GM12875 (cell line): Measurements from ENCODE around the gene SERPINB8.

Experiments
- H3K4me3 ChIP-seq: one replicate; pipeline ENCODE4 v1.5.1; 2011; ENCODE audit warnings: low read depth, low read length, control low read depth
- TF ChIP-seq, protein P1 (sequence below): IDR thresholded peaks from 2 replicates; pipeline ENCODE4 v1.5.1; 2011; ENCODE audit warnings: low read depth, mild to moderate bottlenecking, control low read depth, inconsistent platforms, low read length, moderate library complexity, borderline replicate concordance; ENCODE audit not compliant: insufficient read depth

Gene SERPINB8

DNA sequence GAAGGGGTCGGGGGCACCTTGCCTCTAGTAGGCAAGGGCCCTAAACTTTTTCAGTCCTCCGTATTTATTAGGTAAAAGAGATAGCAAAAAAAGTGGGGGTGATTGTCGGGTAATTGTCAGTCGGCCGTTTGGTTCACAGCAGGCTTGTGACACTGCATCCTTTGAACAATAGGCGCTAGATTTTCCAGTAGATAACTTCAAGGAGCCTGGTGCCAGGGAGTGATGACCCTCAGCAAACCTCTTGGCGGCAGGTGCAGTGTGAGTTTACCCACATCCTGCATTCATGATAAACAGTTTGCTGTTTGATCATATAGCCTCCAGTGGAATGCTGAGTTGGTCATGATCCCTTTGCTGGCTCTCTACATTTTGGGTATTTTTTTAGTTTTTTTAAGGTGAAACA, 22.9 kb downstream of the SERPINB8 start:
- TF ChIP-seq, protein P1, sequence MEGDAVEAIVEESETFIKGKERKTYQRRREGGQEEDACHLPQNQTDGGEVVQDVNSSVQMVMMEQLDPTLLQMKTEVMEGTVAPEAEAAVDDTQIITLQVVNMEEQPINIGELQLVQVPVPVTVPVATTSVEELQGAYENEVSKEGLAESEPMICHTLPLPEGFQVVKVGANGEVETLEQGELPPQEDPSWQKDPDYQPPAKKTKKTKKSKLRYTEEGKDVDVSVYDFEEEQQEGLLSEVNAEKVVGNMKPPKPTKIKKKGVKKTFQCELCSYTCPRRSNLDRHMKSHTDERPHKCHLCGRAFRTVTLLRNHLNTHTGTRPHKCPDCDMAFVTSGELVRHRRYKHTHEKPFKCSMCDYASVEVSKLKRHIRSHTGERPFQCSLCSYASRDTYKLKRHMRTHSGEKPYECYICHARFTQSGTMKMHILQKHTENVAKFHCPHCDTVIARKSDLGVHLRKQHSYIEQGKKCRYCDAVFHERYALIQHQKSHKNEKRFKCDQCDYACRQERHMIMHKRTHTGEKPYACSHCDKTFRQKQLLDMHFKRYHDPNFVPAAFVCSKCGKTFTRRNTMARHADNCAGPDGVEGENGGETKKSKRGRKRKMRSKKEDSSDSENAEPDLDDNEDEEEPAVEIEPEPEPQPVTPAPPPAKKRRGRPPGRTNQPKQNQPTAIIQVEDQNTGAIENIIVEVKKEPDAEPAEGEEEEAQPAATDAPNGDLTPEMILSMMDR: no peak
- no peak overlapping the region for H3K4me3 ChIP-seq

DNA sequence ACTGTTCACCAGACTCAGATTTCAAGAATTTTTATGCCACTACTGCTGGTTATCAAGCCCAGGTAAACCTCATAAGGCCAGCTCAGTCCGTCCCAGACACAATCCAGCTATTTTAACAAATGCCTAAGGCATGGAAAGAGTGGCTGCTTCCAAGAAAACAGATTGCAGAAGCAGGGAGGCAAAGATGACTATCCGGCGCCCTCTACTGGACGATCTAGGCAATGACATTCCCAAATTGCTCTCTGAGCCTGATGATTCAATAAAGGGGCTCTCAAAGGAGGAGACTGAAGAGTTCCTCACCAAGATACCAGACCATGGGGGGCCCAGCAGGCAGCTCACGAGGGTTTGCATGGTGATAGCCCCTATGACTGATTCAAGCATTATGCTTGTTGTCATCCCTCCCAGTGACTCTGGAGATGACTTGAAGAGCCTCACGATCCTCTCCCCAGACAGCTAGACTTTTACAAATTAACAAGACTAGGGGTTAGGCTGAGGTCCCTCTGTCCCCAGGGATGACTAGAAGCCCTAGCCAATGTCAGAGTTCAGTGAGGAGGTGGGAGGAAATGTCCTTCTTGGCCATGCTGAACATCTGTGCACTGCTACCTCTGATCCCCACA, 25.0 kb downstream of the SERPINB8 start:
- TF ChIP-seq, protein P1: peak; percentile 85
- no peak overlapping the region for H3K4me3 ChIP-seq

DNA sequence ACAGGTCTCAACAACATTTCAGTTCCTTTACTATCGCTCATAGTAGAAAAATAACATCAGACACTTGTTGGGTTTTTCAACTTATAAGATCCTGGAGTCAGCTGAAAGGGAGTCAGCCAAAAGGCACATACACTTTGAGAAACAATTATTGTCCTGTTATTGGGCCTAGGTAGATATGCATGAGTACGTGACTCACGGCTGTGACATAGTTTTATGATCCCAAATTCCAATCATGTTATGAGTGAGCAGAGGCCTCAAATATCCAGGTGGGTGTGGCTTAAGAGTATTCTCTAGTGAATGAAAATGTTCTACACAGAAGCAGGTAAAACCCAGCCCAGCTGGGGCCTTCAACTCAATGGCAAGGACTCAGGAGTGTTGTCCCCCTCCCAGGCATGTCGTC, 27.2 kb downstream of the SERPINB8 start:
- TF ChIP-seq, protein P1: no peak
- H3K4me3 ChIP-seq: no peak overlapping the region

DNA sequence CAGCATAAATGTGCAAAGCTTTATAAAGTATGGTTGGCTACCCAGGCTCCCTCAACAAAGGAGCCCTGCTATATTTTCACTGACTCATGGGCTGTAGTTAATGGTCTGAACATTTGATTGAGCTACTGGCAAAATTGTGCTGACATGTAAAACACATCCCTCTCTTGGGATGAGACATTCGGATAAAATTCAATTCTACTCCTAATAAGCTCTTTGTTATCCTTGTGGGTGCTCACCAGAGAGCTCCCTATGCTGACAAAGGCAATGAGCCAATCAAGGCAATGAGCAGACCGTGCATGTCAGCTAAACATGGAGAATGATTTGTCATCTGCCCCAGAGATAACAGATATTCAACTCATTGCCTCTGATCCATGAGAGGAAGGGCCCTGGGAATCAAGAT, 27.7 kb downstream of the SERPINB8 start:
- no peak overlapping the region for H3K4me3 ChIP-seq
- TF ChIP-seq, protein P1: no peak

DNA sequence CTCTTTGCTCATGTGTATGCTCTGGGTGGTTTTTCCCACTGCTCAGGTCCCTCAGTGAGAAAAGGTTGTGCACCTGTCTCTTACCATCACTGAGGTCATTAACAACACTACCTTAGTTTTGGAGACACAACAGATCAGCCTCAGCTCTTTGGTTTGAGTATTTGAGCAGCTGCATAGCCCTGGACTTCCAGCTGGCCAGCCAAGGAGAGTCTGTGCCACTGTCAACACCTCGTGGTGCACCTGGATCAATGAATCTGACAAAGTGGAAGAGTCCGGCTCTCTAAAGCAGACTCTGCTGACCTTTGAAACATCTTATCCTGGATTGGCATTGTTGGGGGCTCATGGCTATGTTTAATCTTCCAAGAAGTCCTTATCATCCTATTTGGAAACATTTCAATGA, 30.0 kb downstream of the SERPINB8 start:
- H3K4me3 ChIP-seq: no peak overlapping the region
- TF ChIP-seq, protein P1: no peak

DNA sequence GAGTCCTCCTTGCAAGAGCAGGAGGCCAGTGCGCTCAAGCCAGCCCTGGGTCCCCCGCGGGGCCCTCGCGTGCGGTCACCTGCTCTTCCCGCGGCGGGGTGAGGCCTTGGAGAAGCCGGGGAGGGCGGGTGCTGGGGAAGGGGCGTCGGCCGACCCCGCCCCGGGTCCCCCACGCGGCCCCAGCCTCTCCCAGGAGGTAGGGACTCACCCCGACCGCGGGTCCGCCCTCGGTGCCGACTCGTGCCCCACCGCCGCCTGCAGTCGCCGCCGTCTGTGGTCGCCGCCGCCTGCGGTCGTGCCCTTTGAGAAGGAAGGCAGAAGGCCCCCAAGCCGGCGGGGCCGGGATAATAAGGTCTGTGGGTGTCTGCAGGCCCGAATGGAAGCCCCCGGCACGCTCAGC, 32.7 kb downstream of the SERPINB8 start:
- TF ChIP-seq, protein P1: no peak

DNA sequence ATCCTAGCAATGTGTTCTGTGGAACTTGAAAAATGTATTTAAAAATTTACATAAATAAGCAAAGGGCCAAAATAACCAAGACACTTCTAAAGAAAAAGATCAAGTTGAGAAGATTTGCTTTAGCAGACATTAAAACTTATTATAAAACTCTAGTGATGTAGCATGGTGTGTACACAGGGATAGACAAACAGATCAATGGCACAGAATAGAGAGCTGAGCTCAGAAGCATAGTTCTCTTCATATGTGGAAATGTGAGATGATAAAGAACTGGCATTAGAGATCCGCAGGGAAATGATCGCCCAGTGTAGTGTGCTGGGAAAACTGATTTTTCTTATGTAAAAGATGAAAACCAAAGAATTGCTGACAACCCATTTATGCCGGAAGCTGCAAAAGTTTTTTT, 39.4 kb downstream of the SERPINB8 start:
- TF ChIP-seq, protein P1: no peak

More for the DNA sequence above, 32.7 kb downstream of the SERPINB8 start:
- H3K4me3 ChIP-seq: no peak overlapping the region

More for the DNA sequence above, 39.4 kb downstream of the SERPINB8 start:
- H3K4me3 ChIP-seq: no peak overlapping the region
